AG04450 (cell line): ENCODE results near the gene PPBP. TPM values are rescaled to one million over a fixed set of nuclear protein-coding genes. Genes with fewer than 3 reads are reported as not detected.

Experiments
- CTCF ChIA-PET: fragments of 300-600, 350-600 bp; formaldehyde crosslinking; extraction: SDS; loops from one replicate; lab custom pipeline; 2022; ENCODE audit warnings: antibody characterized with exemption, inconsistent platforms; lab: Charles Lee
- POLR2A ChIA-PET: fragments of 350-600 bp; formaldehyde crosslinking; extraction: SDS; loops from one replicate; lab custom pipeline; 2021; ENCODE audit warnings: antibody characterized with exemption, inconsistent platforms; lab: Yijun Ruan, JAX
- DNase-seq: peaks from one replicate; pipeline ENCODE4 v3.0.0-alpha.2; 2011; ENCODE audit warnings: low read depth, low spot score
- H3K27ac ChIP-seq: one replicate; pipeline ENCODE4 v1.5.1; 2012; ENCODE audit warnings: low read depth, low read length, control low read depth
- H3K27me3 ChIP-seq: one replicate; pipeline ENCODE4 v1.6.0; 2012; ENCODE audit warnings: low read length; ENCODE audit not compliant: control insufficient read depth, insufficient read depth
- H3K4me3 ChIP-seq: 2 replicates; pipeline ENCODE4 v1.5.1; 2011; ENCODE audit warnings: mild to moderate bottlenecking, low read depth, low read length, control low read depth
- H3K9me3 ChIP-seq: 2 replicates; pipeline ENCODE4 v1.5.1; 2012; ENCODE audit warnings: low read length; ENCODE audit not compliant: control insufficient read depth, insufficient read depth
- CTCF ChIP-seq: IDR thresholded peaks from 2 replicates; pipeline ENCODE4 v1.5.1; 2011; ENCODE audit warnings: low read depth, low read length, control low read depth, inconsistent platforms
- polyA plus RNA-seq: library from polyadenylated mRNA; depleted of rRNA; stranded (reverse); fragments of >200 nt; gene quantifications from 2 replicates; pipeline ENCODE4 v1.2.3, GENCODE V29; 2011

The PPBP gene
- polyA plus RNA-seq, 1 experiment, result not detected

GRCh38 chr4:74012130-74012529 is 24.1 kb upstream of the PPBP start:
- TF ChIP-seq CTCF, result no peak
- Histone ChIP-seq H3K9me3 (no peaks in the 10 kb centered on the region), H3K27me3 (no peaks in the 10 kb centered on the region), H3K4me3 (no peak overlapping the region), H3K27ac (no peak overlapping the region)
- POLR2A ChIA-PET, result no interaction called here
- no peak for DNase-seq
- CTCF ChIA-PET, result no interaction called here

GRCh38 chr4:74009307-74009706 is 21.3 kb upstream of the PPBP start:
- TF ChIP-seq CTCF, result no peak

GRCh38 chr4:74006009-74006476 is 18.1 kb upstream of the PPBP start:
- Histone ChIP-seq H3K27me3 (no peaks in the 10 kb centered on the region), H3K27ac (no peak overlapping the region), H3K4me3 (no peak overlapping the region), H3K9me3 (no peaks in the 10 kb centered on the region)
- no peak for TF ChIP-seq CTCF
- POLR2A ChIA-PET, result no interaction called here
- CTCF ChIA-PET, result no interaction called here
- DNase-seq, result no peak

More at GRCh38 chr4:74009307-74009706, 21.3 kb upstream of the PPBP start:
- H3K4me3 ChIP-seq, result no peak overlapping the region
- ChIA-PET CTCF (no interaction called here), POLR2A (no interaction called here)
- H3K27ac ChIP-seq, result no peak overlapping the region
- no peaks in the 10 kb centered on the region for H3K9me3 ChIP-seq
- DNase-seq, result no peak
- no peaks in the 10 kb centered on the region for H3K27me3 ChIP-seq

GRCh38 chr4:74005528-74005927 is 17.5 kb upstream of the PPBP start:
- Histone ChIP-seq H3K4me3 (no peak overlapping the region), H3K27ac (no peak overlapping the region), H3K27me3 (no peaks in the 10 kb centered on the region), H3K9me3 (no peaks in the 10 kb centered on the region)
- POLR2A ChIA-PET, result no interaction called here
- no peak for DNase-seq
- CTCF ChIA-PET, result no interaction called here
- no peak for TF ChIP-seq CTCF

GRCh38 chr4:74004668-74005067 is 16.7 kb upstream of the PPBP start:
- ChIA-PET POLR2A (no interaction called here), CTCF (no interaction called here)
- no peak overlapping the region for H3K27ac ChIP-seq
- no peak for DNase-seq
- H3K9me3 ChIP-seq, result no peaks in the 10 kb centered on the region
- no peak for TF ChIP-seq CTCF
- no peak overlapping the region for H3K4me3 ChIP-seq
- H3K27me3 ChIP-seq, result no peaks in the 10 kb centered on the region
